ENCODE measurements around the gene ZMIZ2.
"Not testable (repeated sequence)": the region's sequence is repeated elsewhere in the genome, so short reads cannot be mapped to it uniquely, and the experiment has no call there.

The ZMIZ2 gene

DNA sequence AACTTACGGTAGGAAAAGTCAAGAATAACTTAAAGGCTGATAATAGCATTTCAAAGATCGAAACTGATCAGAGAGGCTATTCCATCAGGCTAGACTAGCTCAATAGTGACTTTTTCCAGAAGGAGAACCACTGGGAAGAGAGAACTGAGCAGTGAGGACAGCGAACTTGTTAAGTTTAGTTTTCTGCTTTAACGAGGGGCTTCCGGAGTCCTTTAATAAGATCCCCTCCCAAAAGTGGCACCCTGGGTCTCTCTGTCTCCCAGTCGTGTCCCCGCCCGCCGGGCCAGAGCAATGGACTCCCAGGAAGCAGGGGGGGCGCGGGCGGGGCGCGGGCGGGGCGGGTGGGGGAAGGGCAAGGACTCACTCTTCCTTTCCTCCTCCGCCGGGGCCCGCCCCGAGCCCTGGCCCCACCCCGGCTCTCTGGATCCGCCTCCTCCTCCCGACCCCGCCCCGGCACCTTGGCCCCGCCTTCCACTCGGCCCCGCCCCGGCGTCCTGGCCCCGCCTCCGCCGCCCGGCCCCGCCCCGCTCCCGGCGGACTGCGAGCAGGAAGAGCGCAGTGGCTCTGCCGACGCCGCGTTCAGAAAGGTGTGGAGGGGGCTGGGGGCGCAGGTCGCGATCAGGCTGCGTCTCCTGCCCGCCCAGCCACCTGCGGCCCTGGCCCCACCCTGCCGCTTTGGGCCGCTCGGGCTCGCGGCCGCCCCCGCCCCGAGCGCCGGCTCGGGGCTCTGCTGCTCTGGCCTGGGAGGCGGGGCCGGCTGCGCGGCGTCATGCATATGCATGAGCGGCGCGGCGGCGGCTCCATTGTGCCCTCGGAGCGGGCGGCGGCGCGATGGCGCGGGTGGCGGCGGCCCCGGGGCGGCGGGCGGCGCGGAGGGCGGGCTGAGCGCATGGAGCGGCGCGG lies at the start of gene ZMIZ2:
ZMIZ2 (plus strand) TSS at position 803 of the 903 bp plus-strand sequence. CDS start 7,403 bp downstream, outside the sequence.
- peak; percentile 95 for DNase-seq

GRCh38 chr7:44699598-44699997 lies 49.0 kb upstream of the ZMIZ2 start:
- not testable (repeated sequence) for DNase-seq

- peak; percentile 46 for DNase-seq
Observed at GRCh38 chr7:44700322-44700721, 48.3 kb upstream of the ZMIZ2 start.

DNA sequence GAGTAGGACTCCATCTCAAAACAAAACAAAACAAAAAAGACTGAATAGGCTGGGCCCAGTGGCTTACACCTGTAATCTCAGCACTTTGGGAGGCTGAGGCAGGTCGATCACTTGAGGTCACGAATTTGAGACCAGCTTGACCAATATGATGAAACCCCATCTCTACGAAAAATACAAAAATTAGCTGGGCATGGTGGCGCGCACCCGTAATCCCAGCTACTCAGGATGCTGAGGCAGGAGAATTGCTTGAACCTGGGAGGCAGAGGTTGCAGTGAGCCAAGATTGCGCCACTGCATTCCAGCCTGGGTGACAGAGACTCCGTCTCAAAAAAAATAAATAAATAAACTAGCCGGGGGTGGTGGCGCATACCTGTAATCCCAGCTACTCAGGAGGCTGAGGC lies 45.3 kb upstream of the ZMIZ2 start:
- not testable (repeated sequence) for DNase-seq

DNA sequence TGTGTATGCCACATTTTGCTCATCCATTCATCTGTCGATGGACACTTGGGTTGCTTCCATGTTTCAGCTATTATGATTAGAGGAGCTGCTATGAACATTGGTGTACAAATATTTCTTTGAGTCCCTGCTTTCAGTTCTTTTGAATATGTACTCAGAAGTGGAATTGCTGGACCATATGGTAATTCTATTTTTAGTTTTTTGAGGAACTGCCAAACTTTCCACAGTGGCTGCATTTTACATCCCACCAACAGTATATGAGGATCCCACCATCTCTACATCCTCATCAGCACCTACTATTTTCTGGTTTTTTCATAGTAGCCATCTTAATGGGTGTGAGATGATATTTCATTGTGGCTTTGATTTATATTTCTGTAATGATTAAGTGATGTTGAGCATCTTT lies 44.7 kb upstream of the ZMIZ2 start:
- DNase-seq = no peak

DNA sequence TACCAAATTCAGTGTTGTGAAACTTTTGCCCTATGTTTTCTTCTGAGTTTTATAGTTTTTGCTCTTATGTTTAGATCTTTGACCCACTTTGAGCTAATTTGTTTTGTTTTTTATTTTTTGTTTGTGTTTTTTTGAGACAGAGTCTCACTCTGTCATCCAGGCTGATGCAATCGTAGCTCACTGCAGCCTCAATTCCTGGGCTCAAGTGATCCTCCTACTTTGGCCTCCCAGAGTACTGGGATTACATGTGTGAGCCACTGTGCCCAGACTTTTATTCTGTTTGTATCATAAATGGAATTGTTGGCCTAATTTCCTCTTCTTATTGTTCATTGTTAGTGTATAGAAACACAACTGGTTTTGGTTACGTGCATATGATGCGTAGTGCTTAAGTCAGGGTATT lies 43.2 kb upstream of the ZMIZ2 start:
- no peak for DNase-seq

DNA sequence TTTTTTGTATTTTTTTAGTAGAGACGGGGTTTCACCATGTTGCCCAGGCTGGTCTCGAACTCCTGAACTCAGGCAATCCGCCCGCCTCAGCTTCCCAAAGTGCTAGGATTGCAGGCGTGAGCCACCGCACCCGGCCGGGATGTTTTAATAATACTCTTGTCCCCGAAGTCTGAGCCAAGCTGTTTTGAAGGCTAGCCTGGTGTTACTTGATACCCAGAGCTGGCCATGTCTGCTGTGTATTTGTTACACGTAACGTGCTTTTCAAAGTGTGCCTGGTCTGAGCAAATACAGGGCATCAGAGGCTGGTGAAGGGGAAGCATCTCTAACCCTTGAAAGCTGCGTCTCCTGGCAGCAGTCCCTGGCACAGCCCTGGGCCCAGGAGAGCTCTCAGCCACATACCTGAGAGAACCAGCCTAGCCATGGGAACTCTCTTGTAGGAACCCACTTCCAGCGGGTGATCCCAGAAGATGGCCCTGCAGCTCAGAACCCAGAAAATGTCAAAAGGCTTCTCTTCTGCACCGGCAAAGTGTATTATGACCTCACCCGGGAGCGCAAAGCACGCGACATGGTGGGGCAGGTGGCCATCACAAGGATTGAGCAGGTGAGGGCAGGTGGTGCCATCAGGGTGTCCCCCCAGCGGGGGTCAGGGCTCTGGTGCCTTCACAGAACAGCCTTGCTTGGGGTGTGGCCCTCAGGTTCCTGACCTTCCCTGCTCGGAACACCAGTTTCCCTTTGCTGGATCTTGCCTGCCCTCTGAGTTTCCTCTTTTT lies 41.7 kb upstream of the ZMIZ2 start:
- DNase-seq = no peak

DNA sequence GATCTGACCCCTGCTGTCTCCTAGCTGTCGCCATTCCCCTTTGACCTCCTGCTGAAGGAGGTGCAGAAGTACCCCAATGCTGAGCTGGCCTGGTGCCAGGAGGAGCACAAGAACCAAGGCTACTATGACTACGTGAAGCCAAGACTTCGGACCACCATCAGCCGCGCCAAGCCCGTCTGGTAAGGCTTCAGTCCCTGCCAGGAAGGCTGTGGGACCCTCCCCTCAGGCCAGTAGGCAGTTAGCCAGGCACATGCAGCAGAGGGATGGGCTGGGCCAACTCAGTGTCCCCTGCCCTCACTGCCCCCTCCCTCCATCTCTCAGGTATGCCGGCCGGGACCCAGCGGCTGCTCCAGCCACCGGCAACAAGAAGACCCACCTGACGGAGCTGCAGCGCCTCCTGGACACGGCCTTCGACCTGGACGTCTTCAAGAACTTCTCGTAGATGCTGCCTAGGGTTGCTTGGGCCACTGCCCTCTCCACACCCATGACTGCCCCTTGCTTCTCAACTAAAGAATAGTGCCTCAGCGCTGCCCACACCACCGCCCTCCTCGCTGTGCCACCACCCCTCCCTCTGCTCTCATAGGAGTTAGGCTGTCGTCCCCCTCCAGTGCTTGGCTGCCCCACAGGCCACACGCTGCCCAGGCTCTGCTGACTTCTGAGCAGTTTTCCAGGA lies 41.0 kb upstream of the ZMIZ2 start:
- DNase-seq = no peak

GRCh38 chr7:44709011-44709915 lies 39.4 kb upstream of the ZMIZ2 start:
- DNase-seq = no peak

GRCh38 chr7:44709945-44710596 lies 38.6 kb upstream of the ZMIZ2 start:
- no peak for DNase-seq

- DNase-seq = no peak
Observed at GRCh38 chr7:44711528-44711927, 37.1 kb upstream of the ZMIZ2 start.

- peak; percentile 64 for DNase-seq
Observed at GRCh38 chr7:44712012-44712411, 36.6 kb upstream of the ZMIZ2 start.

- no peak for DNase-seq
Observed at GRCh38 chr7:44713141-44713540, 35.5 kb upstream of the ZMIZ2 start.

DNA sequence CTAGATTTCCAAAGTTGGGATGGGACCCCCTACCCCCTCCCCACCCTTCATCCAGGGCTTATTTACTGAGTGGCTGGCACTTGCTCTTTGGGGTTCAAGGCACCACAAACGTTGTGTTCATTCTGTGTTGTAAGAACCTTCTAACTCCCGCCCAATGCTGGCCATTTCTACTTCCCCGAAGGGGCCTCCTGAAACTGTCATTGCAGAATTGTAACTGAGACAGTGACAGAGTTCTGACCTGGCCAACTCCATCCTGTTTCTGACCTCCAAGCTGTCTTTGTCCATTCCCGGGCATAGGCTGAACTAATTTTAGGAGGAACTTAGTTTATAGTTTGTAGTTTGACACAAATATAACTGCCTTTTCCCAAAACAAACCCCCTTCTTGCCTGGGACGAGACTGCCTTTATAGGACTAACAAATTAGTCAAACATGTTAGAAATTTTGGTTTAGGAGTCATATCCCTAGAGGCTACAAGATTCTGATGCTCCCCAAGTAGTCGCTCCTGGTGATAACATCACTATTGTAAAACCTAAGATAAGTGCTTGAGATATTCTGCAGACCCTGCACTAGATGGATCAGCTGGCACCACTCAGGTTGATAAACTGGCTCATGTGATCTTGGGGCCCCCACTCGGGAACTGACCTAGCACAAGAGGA lies 34.8 kb upstream of the ZMIZ2 start:
- no peak for DNase-seq

DNA sequence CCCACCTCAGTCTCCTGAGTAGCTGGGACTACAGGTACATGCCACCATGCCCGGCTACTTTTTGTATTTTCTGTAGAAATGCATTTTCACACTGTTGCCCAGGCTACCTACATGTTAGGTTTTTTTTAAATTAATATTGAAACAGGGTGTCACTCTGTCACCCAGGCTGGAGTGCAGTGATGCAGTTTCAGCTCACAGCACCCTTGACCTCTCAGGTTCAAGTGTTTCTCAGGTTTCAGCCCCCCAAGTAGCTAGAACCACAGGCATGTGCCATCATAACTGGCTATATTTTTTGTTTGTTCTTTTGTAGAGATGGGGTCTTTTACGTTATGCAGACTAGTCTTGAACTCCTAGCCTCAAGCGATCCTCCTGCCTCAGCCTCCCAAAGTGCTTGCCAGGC lies 32.4 kb upstream of the ZMIZ2 start:
- no peak for DNase-seq

- DNase-seq = no peak
Observed at GRCh38 chr7:44720301-44720700, 28.3 kb upstream of the ZMIZ2 start.

GRCh38 chr7:44724276-44724675 lies 24.4 kb upstream of the ZMIZ2 start:
- DNase-seq = peak; percentile 94

- DNase-seq = not testable (repeated sequence)
Observed at GRCh38 chr7:44726250-44726649, 22.4 kb upstream of the ZMIZ2 start.

DNA sequence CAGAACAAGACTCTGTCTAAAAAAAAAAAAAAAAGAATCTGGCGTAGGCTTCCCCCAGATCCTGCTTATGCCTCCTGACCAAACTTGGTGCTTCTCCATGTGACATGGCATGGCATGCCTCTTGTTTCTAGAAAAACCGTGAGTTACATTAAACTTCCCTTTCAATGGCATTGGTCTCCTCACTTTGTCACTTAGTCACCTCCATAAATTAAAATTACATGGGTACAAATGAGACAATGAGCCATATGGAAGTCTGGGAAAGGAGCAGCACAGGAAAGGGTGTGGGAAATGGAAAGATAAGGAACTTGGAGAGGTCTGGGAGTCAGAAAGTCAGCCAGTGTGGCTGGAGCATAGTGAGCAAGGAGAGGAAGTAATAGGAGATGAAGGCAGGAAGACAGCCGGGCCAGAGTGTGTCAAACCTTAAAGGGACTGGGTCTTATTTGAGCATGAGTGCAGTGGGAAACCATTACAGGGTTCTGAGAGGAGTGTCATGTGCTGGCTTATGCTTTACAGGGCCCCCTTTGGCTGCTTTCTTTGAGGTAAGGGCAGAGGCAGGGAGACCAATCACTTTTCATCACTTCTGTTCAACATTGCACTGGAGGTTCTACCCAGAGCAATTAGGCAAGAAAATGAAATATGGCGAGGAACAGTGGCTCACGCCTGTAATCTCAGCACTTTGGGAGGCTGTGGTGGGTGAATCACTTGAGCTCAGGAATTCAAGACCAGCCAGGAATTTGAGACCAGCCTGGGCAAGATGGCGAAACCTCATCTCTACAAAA lies 21.3 kb upstream of the ZMIZ2 start:
- no peak for DNase-seq

DNA sequence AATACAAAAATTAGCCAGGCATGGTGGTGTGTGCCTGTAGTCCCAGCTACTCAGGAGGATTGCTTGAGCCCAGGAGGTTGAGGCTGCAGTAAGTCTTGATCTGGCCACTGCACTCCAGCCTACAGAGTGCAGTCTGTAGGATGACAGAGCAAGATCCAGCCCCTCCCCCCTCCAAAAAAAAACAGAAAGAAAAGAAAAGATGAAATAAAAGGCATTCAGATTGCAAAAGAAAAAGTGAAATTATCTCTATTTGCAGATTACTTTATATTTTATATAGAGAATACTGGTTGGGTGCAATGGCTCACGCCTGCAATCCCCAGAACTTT lies 20.7 kb upstream of the ZMIZ2 start:
- DNase-seq = no peak
